ENCODE data around the gene ABCB8. TPM values are rescaled to one million over a fixed set of nuclear protein-coding genes. Genes with fewer than 3 reads are reported as not detected.

ABCB8 gene
- total and polyA plus RNA-seq, 9 of the 15 experiments (the other 6 are each of a cell fraction or from before 2014, with no cell fraction given) = 7.6 to 106 (median 36.3) TPM

DNA sequence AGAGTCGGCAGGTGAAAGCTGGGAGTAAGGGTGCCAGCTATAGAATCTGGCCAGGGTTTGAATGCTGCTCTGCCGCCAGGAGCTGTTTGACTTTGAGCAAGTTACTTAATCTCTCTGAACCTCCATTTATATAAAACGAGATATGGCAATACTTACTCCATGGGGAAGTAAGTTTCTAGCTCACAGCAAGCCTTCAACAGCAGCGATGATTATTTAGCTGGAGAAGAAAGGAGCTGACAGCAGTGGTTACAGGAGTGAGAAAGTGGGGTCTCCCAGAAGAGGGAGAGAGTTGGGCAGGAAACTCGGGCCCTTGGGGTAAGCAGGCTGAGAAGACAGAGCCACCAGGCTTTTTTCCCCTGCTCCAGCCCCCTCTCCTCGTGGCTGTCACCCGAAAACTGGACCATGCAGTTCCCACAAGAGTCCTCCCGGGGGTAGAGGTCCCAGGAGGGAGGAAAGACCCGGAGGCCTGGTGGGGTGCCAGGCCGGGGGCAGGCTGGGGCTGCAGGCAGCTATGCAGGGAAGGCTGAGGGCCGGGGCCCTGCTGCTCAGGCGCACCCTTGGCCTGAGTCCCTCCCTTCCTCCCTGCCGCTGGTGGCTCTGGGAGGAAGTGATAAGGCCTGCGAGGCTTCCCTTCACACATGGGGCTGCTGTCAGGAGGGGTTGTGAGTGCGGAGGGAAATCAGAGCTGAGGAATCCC, 34.0 kb upstream of the ABCB8 start (continued):
- TF ChIP-seq ZNF609 (CRISPR knock-in tag; IDR thresholded peaks at IDR 0.05; ENCODE audit: borderline replicate concordance) (no peak), ZNF518B (CRISPR knock-in tag; IDR thresholded peaks at IDR 0.05) (no peak), EGR1 (conservative IDR thresholded peaks at IDR 0.05) (no peak), PHF8 (IDR thresholded peaks at IDR 0.05; ENCODE audit: borderline replicate concordance, low read length) (peak; percentile 73; the same call in 1 of the 2 replicates), JUN (IDR thresholded peaks at IDR 0.05; ENCODE audit: borderline replicate concordance, low read depth, low read length) (peak; percentile 52; the same call in 1 of the 2 replicates), JUN (CRISPR knock-in tag; IDR thresholded peaks at IDR 0.05; ENCODE audit: borderline replicate concordance) (no peak), ZNF224 (CRISPR knock-in tag; IDR thresholded peaks at IDR 0.05) (no peak), TAF7 (tag; IDR thresholded peaks at IDR 0.05) (peak; percentile 21; the same call in 1 of the 2 replicates), SMARCA5 (IDR thresholded peaks at IDR 0.05) (no peak), MECOM (CRISPR knock-in tag; IDR thresholded peaks at IDR 0.05) (0 out of 2 replicates have a peak, but pooled peaks have one; percentile 36), NBN (IDR thresholded peaks at IDR 0.05; ENCODE audit: low read depth) (peak; percentile 80)
- TF ChIP-seq, protein P1, sequence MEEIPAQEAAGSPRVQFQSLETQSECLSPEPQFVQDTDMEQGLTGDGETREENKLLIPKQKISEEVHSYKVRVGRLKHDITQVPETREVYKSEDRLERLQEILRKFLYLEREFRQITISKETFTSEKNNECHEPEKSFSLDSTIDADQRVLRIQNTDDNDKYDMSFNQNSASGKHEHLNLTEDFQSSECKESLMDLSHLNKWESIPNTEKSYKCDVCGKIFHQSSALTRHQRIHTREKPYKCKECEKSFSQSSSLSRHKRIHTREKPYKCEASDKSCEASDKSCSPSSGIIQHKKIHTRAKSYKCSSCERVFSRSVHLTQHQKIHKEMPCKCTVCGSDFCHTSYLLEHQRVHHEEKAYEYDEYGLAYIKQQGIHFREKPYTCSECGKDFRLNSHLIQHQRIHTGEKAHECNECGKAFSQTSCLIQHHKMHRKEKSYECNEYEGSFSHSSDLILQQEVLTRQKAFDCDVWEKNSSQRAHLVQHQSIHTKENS (CRISPR knock-in tag; IDR thresholded peaks at IDR 0.05) = no peak
- TF ChIP-seq, protein P2, sequence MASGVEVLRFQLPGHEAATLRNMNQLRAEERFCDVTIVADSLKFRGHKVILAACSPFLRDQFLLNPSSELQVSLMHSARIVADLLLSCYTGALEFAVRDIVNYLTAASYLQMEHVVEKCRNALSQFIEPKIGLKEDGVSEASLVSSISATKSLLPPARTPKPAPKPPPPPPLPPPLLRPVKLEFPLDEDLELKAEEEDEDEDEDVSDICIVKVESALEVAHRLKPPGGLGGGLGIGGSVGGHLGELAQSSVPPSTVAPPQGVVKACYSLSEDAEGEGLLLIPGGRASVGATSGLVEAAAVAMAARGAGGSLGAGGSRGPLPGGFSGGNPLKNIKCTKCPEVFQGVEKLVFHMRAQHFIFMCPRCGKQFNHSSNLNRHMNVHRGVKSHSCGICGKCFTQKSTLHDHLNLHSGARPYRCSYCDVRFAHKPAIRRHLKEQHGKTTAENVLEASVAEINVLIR (CRISPR knock-in tag; IDR thresholded peaks at IDR 0.05) = 0 out of 2 replicates have a peak, but pooled peaks have one; percentile 15

Data from K562 (cell line).